ENCODE measurements around the gene CAPN7.

DNA sequence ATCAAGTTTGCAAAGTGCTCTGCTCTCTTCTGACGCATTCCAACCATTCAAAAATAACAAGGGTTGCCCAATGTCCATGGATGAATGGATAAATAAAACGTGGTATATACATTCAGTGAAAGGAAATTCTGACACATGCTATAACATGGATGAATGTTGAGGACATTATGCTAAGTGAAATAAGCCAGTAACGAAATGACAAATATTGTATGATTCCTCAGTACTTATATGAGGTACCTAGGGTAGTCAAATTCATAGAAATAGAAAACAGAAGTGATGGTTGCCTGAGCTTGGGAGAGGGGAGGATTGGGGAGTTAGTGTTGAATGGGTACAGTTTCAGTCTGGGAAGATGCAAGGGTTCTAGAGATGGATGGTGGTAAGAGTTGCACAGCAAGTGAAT, 92.5 kb downstream of the CAPN7 start:
- TF ChIP-seq, protein P1, sequence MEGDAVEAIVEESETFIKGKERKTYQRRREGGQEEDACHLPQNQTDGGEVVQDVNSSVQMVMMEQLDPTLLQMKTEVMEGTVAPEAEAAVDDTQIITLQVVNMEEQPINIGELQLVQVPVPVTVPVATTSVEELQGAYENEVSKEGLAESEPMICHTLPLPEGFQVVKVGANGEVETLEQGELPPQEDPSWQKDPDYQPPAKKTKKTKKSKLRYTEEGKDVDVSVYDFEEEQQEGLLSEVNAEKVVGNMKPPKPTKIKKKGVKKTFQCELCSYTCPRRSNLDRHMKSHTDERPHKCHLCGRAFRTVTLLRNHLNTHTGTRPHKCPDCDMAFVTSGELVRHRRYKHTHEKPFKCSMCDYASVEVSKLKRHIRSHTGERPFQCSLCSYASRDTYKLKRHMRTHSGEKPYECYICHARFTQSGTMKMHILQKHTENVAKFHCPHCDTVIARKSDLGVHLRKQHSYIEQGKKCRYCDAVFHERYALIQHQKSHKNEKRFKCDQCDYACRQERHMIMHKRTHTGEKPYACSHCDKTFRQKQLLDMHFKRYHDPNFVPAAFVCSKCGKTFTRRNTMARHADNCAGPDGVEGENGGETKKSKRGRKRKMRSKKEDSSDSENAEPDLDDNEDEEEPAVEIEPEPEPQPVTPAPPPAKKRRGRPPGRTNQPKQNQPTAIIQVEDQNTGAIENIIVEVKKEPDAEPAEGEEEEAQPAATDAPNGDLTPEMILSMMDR (IDR thresholded peaks at IDR 0.05): no peak
- no peak for TF ChIP-seq POLR2A (IDR thresholded peaks at IDR 0.05)

Data from body of pancreas (tissue), 4 donors.